ENCODE data around the gene CLMN. TPM values are rescaled to one million over a fixed set of nuclear protein-coding genes. Genes with fewer than 3 reads are reported as not detected.

Gene CLMN
- total RNA-seq, 3 donors from 2014 or later (not counting 1 experiment from before 2014, with no cell fraction given) = 0.80 to 2.0 (median 1.8) TPM

DNA sequence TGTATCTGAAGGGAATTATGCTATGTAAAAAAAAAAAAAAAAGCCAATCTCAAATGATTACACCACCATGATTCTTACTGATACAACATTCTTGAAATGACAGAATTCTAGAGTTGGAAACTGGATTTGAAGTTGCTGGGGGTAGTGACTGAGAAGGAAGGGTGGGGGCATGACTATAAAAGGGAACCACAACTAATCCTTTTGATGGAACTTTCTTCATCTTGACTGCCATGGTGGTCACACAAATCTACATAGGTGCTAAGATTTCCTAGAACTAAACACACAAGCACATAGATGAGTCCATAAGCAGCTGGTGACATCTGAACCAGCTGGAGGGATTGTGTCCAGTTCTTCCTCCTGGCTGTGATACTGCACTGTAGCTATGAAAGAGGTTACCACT lies 51.4 kb downstream of the CLMN start:
- H3K36me3 ChIP-seq (ENCODE audit: control insufficient read depth, insufficient read depth, low read length) = no peaks in the 10 kb centered on the region
- H3K4me1 ChIP-seq (ENCODE audit: control insufficient read depth, insufficient read depth, low read length) = peaks cover 7% of the 10 kb centered on the region
- Mint-ChIP-seq H3K27me3 (ENCODE audit: low read depth in 2 of 2) (peaks cover 4 to 12% of the 10 kb centered on the region in 2 donors), H3K27ac (no peak overlapping the region), H3K36me3 (no peaks in the 10 kb centered on the region), H3K4me1 (peaks cover 10 to 12% of the 10 kb centered on the region in 2 donors), H3K4me3 (no peak overlapping the region), H3K9me3 (no peaks in the 10 kb centered on the region)
- H3K4me3 ChIP-seq (ENCODE audit: low read length) = no peak overlapping the region
- H3K27ac ChIP-seq (ENCODE audit: low read length) = no peak overlapping the region
- intact Hi-C loops (cut with micrococcal nuclease) = no loop called here
- DNase-seq (no peak), ATAC-seq (no peak)
- H3K27me3 ChIP-seq (ENCODE audit: control insufficient read depth, insufficient read depth, low read length) = no peaks in the 10 kb centered on the region
- TF ChIP-seq, protein P1, sequence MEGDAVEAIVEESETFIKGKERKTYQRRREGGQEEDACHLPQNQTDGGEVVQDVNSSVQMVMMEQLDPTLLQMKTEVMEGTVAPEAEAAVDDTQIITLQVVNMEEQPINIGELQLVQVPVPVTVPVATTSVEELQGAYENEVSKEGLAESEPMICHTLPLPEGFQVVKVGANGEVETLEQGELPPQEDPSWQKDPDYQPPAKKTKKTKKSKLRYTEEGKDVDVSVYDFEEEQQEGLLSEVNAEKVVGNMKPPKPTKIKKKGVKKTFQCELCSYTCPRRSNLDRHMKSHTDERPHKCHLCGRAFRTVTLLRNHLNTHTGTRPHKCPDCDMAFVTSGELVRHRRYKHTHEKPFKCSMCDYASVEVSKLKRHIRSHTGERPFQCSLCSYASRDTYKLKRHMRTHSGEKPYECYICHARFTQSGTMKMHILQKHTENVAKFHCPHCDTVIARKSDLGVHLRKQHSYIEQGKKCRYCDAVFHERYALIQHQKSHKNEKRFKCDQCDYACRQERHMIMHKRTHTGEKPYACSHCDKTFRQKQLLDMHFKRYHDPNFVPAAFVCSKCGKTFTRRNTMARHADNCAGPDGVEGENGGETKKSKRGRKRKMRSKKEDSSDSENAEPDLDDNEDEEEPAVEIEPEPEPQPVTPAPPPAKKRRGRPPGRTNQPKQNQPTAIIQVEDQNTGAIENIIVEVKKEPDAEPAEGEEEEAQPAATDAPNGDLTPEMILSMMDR (IDR thresholded peaks at IDR 0.05) = no peak
- H3K9me3 ChIP-seq (ENCODE audit: control insufficient read depth, insufficient read depth, low read length) = no peaks in the 10 kb centered on the region

DNA sequence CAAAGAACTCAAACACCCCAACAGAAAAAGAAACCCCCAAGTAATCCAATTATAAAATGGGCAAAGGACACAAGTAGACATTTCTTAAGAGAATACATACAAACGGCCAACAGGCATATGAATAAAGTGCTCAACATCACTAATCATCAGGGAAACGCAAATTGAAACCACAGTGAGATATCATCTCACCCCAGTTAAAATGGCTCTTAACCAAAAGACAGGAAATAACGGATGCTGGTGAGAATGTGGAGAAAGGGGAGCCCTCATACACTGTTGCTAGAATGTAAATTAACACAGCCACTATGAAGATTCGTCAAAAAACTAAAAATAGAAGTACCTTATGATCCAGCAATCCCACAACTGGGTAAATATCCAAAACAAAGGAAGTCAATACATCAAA lies 52.4 kb downstream of the CLMN start:
- Histone ChIP-seq H3K4me3 (ENCODE audit: low read length) (no peak overlapping the region), H3K27me3 (ENCODE audit: control insufficient read depth, insufficient read depth, low read length) (no peaks in the 10 kb centered on the region), H3K9me3 (ENCODE audit: control insufficient read depth, insufficient read depth, low read length) (no peaks in the 10 kb centered on the region), H3K4me1 (ENCODE audit: control insufficient read depth, insufficient read depth, low read length) (peaks cover 7% of the 10 kb centered on the region), H3K27ac (ENCODE audit: low read length) (no peak overlapping the region), H3K36me3 (ENCODE audit: control insufficient read depth, insufficient read depth, low read length) (no peaks in the 10 kb centered on the region)
- intact Hi-C loops (cut with micrococcal nuclease) = no loop called here
- DNase-seq (peak in 1 of 2 donors; percentile 9), ATAC-seq (peak in 1 of 3 donors; percentile 44)
- Mint-ChIP-seq H3K9me3 (no peaks in the 10 kb centered on the region), H3K4me1 (peaks cover 10 to 12% of the 10 kb centered on the region in 2 donors), H3K27me3 (ENCODE audit: low read depth in 2 of 2) (peaks cover 4 to 12% of the 10 kb centered on the region in 2 donors), H3K27ac (no peak overlapping the region), H3K36me3 (no peaks in the 10 kb centered on the region), H3K4me3 (no peak overlapping the region)
- TF ChIP-seq, protein P1 (IDR thresholded peaks at IDR 0.05) = no peak
- 0% methylated on average over 2 of the region's 4 CpGs for WGBS (ENCODE audit: insufficient coverage)

DNA sequence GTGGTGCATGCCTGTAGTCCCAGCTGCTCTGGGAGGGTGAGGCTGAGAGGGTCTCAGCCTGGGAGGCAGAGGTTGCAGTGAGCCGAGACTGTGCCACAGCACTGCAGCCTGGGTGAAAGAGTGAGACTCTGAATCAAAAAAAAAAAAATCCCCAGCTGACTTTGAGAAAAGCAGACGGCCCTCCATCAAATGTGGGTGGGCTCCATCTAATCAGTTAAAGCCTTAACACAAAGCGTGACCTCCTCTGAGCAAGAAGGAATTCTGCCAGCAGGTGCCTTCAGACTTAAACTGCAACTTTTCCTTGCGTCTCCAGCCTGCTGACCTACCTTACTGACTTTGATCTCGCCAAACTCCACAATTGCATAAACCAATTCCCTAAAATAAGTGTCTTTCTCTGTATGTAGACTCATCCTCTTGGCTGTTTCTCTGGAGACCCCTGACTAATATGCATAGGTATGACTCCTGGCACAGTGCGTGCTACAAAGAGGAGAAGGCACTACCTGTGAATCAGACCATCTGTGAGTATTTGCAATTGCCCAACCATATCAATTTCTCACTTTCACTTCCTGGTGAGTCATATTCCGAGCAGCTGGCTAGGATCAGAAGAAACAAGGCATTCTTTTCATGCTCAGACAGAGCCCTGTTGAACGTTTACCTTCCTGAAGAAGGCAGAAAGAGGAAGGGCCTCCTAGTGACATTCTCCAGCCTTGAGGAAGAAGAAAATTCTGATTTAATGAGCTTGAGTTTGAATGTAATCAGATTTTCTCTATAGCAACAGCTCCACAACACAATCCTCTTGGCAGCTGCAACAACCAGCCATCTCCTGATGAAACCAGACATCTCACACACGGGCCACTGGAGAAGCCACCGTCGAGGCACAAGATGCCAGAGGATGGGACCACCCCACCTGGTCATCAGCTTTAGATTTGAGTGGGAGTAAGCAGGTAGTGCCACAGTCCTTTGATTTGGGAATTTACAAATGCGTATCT lies 54.3 kb downstream of the CLMN start:
- no peaks in the 10 kb centered on the region for H3K27me3 ChIP-seq (ENCODE audit: control insufficient read depth, insufficient read depth, low read length)
- no peak for ATAC-seq
- Mint-ChIP-seq H3K27ac (no peak overlapping the region), H3K4me1 (peaks cover 10 to 12% of the 10 kb centered on the region in 2 donors), H3K9me3 (no peaks in the 10 kb centered on the region), H3K4me3 (no peak overlapping the region), H3K36me3 (no peaks in the 10 kb centered on the region), H3K27me3 (ENCODE audit: low read depth in 2 of 2) (peaks cover 4 to 12% of the 10 kb centered on the region in 2 donors)
- TF ChIP-seq, protein P1 (IDR thresholded peaks at IDR 0.05) = no peak
- 53% methylated on average over 12 of the region's 12 CpGs for WGBS (ENCODE audit: insufficient coverage)
- H3K36me3 ChIP-seq (ENCODE audit: control insufficient read depth, insufficient read depth, low read length) = no peaks in the 10 kb centered on the region
- no peak overlapping the region for H3K4me3 ChIP-seq (ENCODE audit: low read length)
- H3K27ac ChIP-seq (ENCODE audit: low read length) = no peak overlapping the region
- DNase-seq = peak in 1 of 2 donors; percentile 14
- peaks cover 7% of the 10 kb centered on the region for H3K4me1 ChIP-seq (ENCODE audit: control insufficient read depth, insufficient read depth, low read length)
- intact Hi-C loops (cut with micrococcal nuclease) = no loop called here
- no peaks in the 10 kb centered on the region for H3K9me3 ChIP-seq (ENCODE audit: control insufficient read depth, insufficient read depth, low read length)

Data from natural killer cell (primary cell).